Measurements from ENCODE around the gene CBX5.
"Not testable (repeated sequence)": the region's sequence is repeated elsewhere in the genome, so short reads cannot be mapped to it uniquely, and the experiment has no call there.

The CBX5 gene

GRCh38 chr12:54197431-54197909 is 82.5 kb downstream of the CBX5 start:
- DNase-seq (ENCODE audit: low read depth) = no peak

- no peak for DNase-seq (ENCODE audit: low read depth)
These were observed 82.9 kb downstream of the CBX5 start for GRCh38 chr12:54197010-54197409.

GRCh38 chr12:54196396-54196795 is 83.5 kb downstream of the CBX5 start:
- no peak for DNase-seq (ENCODE audit: low read depth)

- DNase-seq (ENCODE audit: low read depth) = no peak
These were observed 84.1 kb downstream of the CBX5 start for GRCh38 chr12:54195737-54196347.

GRCh38 chr12:54195080-54195736 is 84.7 kb downstream of the CBX5 start:
- DNase-seq (ENCODE audit: low read depth) = no peak

GRCh38 chr12:54194611-54195010 is 85.3 kb downstream of the CBX5 start:
- not testable (repeated sequence) for DNase-seq (ENCODE audit: low read depth)

GRCh38 chr12:54193434-54193833 is 86.5 kb downstream of the CBX5 start:
- no peak for DNase-seq (ENCODE audit: low read depth)

- DNase-seq (ENCODE audit: low read depth) = no peak
These were observed 88.3 kb downstream of the CBX5 start for GRCh38 chr12:54191550-54192022.

GRCh38 chr12:54191126-54191525 is 88.8 kb downstream of the CBX5 start:
- no peak for DNase-seq (ENCODE audit: low read depth)

- DNase-seq (ENCODE audit: low read depth) = no peak
These were observed 90.8 kb downstream of the CBX5 start for GRCh38 chr12:54189198-54189539.

- no peak for DNase-seq (ENCODE audit: low read depth)
These were observed 92.8 kb downstream of the CBX5 start for GRCh38 chr12:54187075-54187474.

- DNase-seq (ENCODE audit: low read depth) = no peak
These were observed 94.0 kb downstream of the CBX5 start for GRCh38 chr12:54185919-54186318.

- DNase-seq (ENCODE audit: low read depth) = not testable (repeated sequence)
These were observed 94.6 kb downstream of the CBX5 start for GRCh38 chr12:54185297-54185696.

- DNase-seq (ENCODE audit: low read depth) = no peak
These were observed 95.7 kb downstream of the CBX5 start for GRCh38 chr12:54184024-54184805.

GRCh38 chr12:54182981-54183380 is 96.9 kb downstream of the CBX5 start:
- no peak for DNase-seq (ENCODE audit: low read depth)

- DNase-seq (ENCODE audit: low read depth) = no peak
These were observed 97.8 kb downstream of the CBX5 start for GRCh38 chr12:54182086-54182485.
